ENCODE results near the gene TECPR1.

TECPR1 gene, protein sequence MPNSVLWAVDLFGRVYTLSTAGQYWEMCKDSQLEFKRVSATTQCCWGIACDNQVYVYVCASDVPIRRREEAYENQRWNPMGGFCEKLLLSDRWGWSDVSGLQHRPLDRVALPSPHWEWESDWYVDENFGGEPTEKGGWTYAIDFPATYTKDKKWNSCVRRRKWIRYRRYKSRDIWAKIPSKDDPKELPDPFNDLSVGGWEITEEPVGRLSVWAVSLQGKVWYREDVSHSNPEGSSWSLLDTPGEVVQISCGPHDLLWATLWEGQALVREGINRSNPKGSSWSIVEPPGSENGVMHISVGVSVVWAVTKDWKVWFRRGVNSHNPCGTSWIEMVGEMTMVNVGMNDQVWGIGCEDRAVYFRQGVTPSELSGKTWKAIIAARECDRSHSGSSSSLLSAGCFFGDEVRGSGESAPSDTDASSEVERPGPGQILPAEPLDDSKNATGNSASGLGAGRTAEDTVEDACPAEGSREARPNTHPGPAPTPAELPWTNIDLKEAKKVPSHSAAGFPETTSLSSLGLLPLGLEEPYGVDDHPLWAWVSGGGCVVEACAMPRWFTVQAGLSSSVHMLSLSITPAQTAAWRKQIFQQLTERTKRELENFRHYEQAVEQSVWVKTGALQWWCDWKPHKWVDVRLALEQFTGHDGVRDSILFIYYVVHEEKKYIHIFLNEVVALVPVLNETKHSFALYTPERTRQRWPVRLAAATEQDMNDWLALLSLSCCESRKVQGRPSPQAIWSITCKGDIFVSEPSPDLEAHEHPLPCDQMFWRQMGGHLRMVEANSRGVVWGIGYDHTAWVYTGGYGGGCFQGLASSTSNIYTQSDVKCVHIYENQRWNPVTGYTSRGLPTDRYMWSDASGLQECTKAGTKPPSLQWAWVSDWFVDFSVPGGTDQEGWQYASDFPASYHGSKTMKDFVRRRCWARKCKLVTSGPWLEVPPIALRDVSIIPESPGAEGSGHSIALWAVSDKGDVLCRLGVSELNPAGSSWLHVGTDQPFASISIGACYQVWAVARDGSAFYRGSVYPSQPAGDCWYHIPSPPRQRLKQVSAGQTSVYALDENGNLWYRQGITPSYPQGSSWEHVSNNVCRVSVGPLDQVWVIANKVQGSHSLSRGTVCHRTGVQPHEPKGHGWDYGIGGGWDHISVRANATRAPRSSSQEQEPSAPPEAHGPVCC

GRCh38 chr7:98251601-98252424 is at the start of gene TECPR1:
TECPR1 (minus strand) TSS chr7:98252232; CDS start chr7:98246146, 6,086 bp downstream.
- peak; percentile 88 for DNase-seq

GRCh38 chr7:98300595-98301372 is 48.8 kb upstream of the TECPR1 start:
- DNase-seq = no peak

DNA sequence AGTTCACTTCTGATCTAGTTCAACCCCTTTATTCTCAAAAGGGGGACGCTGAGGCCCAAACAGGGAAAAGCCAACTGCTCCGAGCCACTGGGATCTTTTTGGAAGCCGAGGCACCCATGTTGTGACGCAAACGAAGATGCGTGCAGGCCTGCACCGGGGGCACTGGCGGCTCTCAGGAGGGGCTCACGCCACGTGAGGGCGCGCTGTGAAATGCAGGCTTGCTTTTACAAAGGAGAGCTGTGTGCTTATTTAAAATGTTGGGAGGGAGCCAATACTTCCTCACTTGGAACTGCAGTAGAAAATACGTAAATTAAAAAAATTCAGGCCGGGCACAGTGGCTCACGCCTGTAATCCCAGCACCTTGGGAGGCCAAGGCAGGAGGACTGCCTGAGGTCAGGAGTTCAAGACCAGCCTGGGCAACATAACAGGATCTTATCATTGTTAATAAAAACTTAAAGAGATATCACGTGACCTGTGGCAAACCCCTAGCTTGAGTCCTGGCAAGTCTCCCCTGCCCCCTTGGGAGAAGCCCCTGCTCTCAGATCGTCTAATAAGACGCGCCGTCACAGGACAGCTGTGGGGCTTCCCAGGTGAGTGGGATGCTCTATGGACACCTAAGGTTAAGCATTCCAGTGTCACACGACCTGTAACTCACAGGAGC is 45.7 kb upstream of the TECPR1 start:
- no peak for DNase-seq

DNA sequence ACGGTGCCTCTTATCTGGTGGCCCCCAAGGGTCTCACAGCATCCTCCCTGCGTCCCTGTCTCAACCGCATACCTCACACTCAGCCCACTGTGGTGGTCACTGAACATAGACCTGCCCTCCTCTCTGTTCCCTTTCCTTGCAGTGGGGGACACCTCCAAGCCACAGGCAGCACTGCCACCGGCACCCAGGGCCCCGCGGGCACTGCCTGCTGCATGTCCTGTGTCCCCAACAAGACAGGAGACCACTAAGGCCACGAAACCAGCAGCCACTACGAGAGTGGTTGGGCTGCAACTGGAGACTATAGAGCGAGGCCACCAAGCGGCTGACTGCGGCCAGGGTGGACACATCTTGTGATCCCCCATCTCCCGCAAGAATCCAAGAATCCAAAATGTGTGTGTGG is 44.8 kb upstream of the TECPR1 start:
- DNase-seq = no peak

- DNase-seq = no peak
These were observed 43.6 kb upstream of the TECPR1 start for GRCh38 chr7:98295467-98296192.

GRCh38 chr7:98294798-98295382 is 42.9 kb upstream of the TECPR1 start:
- peak; percentile 20 to 29 for DNase-seq

DNA sequence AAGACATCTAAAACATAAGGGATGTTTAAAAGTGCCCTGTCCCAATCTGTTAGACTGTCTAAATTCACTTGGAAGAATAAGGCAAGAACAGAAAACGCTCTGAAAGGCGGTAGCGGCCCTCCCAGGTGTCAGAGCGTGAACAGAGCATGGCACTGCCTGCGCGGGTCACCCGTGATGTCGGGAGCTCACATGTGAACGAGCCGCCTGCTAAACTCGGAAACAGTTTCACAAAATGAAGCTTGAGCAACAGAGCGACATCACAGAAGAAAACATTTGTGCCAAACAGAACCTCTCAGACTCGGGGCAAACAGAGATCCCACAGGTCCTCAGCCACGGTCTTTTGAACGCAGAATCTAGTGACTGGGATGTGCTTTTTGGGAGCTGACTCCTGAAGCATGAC is 42.3 kb upstream of the TECPR1 start:
- no peak for DNase-seq

DNA sequence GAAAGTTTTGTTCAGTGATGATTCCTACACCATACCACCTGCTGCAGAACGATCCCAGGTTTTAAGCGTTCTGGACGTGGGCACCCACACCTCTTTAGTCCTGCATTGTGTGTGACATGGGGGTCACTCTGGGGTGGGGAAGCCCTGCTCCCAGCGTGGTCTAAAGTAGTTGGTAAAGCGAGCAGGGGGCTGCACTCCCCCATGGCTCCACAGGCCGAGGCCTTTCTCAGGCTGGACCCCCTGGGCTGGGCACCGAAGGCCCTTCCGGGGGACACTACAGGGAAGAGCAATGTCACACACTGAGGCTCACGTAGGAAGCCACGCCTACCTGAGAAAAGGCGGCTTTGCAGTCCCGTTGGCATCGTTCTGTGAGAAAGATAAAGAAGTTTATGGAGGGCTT is 41.7 kb upstream of the TECPR1 start:
- DNase-seq = no peak

DNA sequence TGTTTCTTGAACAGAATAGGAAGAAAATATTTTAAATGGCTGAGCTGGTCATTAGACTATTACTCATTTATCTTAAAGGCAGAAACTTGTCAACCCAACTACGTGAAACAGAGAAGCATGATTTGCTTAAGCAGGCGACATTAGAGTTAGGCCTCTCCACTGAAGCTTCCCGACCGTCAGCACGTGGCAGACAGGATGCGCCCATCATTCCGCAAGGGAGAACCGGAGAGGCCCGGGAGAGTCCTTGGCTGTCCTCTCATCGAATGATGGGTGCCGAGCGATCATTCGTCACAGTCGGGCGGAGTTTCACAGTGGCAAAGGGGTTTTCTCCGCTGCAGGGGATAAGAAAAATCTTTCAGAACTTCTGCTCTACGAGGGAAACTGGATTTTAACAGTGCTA is 41.2 kb upstream of the TECPR1 start:
- DNase-seq = no peak

DNA sequence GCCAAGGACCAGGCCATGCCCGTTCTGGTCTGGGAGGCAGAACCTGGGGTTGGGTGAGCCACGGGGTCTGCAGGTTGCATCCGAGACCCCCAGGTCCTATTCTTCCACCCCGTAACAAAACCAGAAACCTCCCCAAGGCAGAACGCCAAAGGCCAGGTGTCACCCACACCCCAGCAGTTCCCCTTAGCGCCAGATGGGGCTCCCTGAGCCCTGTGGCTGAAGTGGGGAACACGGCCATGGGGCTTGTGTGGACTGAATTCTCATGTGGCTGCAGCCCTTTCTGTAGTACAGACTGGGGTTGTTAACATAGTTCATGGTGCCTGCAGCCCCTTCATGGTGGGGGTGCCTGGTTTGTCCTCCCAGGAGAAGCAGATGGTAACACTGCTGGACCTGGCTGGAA is 39.7 kb upstream of the TECPR1 start:
- no peak for DNase-seq

GRCh38 chr7:98289333-98289875 is 37.4 kb upstream of the TECPR1 start:
- DNase-seq = no peak

DNA sequence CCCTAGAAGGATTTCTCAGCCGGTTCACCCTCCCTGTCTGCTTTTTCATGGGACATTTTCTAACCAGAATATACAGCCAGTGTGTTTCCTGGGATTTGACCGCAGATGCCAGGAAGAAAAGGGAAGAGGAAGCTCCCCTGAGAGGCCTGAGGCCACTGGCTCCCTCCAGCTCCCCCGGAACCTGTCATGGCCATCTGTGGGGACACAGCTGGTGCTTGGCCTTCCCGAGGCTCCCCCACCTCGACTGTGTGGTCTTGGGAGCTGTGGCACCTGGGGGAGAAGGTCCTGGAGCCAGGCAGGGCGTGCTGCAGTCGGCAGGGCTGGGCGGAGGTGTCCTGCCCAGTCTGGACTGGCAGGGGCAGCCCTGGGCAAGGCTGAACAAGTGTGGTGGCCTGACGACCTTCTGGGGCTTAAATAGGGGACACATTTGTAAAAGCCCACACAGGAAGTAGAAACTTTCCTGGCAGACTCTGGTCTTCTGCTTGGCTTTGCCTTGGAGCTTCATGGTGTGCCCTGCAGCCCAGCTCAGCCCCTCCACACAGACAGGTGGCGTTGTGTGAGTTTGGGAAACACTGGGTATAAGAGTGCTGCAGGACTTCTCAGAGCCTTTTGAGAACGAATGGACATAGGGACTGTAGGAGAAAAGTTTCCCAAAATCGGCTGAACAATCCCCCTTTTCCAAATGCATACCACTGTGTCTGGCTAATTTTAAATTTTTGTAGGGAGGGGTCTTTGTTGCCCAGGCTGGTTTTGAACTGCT is 36.2 kb upstream of the TECPR1 start:
- DNase-seq = no peak

DNA sequence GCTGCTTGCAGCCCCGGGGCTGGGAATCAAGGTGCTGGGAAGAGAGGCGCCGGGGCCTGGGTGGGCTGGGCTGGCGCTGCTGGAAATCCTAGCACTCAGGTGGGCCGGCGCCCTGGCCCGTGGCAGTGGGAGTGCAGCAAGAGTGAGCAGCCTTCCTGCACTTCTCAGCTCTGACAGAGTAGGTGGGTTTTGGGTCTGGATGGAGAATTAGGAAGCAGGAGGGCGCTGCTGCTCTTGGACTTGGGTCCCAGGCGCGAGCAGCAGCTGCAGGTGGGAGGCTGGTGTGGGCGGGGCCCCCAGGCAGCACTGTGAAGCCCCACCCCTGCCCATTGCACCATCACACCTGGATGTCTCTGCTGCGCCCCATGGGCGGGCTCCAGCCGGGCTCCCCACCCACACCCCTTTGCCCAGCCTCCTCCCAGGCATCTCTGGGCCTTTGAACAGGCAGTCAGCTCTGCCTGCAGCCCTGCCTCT is 35.5 kb upstream of the TECPR1 start:
- no peak for DNase-seq

DNA sequence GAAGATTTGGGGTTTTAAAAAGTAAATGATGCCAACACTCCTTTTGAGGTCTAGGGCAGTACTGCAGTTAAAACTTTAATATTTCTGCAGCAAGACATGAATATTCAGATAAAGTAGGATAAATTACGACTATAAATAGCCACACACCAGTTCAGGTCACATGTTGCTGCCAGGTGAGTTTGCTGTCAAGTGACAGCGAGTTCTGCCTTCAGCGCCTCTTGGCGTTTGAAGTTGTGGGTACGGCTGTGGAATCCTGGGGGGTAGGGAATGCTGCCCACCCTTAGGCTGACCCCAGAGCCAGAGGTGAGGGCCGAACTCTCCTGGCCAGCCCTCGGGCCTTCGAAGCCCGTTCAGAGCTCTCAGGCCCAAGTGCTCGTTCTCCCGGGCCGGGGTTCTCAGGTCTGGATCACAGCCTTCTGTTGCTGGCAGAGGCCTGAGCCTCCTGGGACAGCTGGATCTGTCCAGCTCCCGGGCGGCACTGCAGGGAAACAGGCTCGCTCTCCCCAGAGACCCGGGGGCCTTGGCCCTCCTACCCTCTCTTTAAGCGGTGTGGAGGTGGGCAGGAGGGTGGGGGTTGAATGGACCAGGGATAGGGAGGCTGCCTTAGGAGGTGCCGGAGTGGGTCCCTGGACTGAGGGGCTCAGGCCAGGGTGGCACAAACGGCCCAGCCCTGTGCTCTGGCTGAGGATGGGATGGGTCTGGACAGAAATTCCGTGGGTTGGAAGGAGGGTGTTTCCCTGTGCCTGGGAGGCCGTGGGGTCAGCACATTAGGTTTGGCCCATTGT is 34.9 kb upstream of the TECPR1 start:
- no peak for DNase-seq

GRCh38 chr7:98286093-98286539 is 34.1 kb upstream of the TECPR1 start:
- peak in 1 of 2 donors; percentile 61 for DNase-seq

DNA sequence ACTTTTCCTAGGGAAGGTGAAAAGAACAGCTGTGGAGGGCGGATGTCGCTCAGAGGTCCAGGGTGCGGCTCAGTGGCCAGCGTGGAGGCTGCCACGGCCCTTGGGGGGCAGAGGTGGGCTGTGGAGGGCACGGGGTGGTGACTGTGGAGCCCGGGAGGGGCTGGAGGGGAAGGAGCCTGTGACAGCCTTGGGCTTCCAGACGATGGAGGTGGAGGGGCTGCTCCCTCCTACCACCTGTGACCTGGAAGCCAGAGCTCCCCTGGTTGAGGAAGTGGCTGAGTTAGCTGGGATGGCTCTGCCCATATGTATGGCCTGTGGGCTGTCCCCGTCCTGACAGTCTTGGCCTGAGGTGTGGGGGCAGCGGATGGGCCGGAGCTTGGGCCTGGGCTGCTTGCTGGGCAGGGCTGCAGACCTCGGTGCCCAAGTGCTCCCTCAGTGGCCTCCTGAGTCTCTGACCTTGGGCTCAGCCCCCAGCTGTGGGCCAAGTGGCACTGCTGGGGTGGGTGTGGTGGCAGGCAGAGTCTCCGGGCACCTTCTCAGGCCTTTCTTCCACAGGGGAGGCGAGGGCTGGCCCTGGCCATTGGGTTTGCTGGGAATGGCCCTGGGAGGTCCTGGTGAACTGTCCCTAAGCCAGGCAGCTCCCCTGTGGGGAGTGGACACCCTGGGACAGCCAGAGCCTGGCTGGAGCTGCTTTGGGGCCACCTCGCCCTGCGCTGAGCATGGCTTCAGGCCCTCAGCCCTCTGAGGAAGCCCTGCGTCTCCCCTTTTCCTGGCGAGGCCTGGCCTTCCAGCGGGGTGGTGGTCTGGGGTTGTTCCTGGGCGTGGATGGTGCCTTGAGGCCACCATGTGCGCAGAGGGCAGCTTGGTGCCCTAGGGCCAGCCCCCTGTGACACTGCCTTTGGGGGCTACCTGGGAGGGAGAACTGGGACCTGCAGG is 33.4 kb upstream of the TECPR1 start:
- no peak for DNase-seq
